HG03571 (cell line): ENCODE data around the gene ZNF467.

ENCODE experiments used
- ATAC-seq: cut with Tn5 transposase; IDR thresholded peaks from one replicate; pipeline ENCODE4 v1.9.1; 2021; ENCODE audit not compliant: unreplicated experiment

The ZNF467 gene, protein sequence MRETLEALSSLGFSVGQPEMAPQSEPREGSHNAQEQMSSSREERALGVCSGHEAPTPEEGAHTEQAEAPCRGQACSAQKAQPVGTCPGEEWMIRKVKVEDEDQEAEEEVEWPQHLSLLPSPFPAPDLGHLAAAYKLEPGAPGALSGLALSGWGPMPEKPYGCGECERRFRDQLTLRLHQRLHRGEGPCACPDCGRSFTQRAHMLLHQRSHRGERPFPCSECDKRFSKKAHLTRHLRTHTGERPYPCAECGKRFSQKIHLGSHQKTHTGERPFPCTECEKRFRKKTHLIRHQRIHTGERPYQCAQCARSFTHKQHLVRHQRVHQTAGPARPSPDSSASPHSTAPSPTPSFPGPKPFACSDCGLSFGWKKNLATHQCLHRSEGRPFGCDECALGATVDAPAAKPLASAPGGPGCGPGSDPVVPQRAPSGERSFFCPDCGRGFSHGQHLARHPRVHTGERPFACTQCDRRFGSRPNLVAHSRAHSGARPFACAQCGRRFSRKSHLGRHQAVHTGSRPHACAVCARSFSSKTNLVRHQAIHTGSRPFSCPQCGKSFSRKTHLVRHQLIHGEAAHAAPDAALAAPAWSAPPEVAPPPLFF

DNA sequence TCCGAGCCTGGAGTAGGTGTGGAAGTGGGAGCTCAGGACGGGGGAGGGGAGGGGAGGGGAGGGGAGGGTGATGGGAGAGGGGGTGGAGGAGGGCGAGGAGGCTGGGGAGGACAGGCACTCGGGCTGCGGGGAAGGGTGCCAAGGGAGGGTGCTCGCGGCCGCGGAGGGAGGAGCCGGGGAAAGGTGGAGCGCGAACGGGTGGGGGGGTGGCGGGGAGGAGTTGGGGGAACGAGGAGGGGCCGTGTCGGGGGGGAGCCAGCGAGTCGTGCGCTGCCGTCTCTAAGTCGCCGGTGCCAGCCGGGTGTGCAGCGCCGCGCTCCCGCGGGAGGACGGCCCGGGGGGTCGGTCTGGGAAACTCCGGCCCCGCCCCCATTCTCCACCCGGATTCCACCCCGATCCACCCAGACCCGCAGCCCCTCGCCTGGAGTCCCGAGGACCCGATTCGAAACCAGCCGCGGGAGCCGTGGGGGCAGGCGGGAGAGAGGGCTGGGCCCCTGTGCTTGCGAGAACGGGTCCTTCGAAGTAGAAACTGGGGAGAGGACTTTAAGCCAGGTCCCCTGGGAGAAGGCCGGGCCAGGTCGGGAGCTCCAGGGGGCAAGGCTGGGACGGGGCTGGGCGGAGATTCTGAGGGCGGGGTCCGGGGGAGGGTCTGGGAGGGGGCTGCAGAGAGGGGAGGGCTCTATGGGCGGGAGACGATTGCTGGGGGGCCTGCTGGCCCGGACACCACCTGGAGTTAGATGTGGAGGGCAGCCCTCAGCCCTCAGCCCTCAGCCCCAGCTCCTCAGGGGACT, at the start of gene ZNF467:
Gene ZNF467 (minus strand): TSS at position 143 of the 791 bp plus-strand sequence. CDS start 2,556 bp downstream, outside the sequence.
- ATAC-seq: no peak

GRCh38 chr7:149822353-149822943, 49.1 kb upstream of the ZNF467 start:
- ATAC-seq: no peak

GRCh38 chr7:149821191-149822148, 48.1 kb upstream of the ZNF467 start:
- ATAC-seq: no peak

GRCh38 chr7:149820622-149821190, 47.3 kb upstream of the ZNF467 start:
- ATAC-seq: no peak

GRCh38 chr7:149819961-149820340, 46.6 kb upstream of the ZNF467 start:
- ATAC-seq: no peak

- ATAC-seq: no peak
Observed at GRCh38 chr7:149819141-149819960, 46.0 kb upstream of the ZNF467 start.

GRCh38 chr7:149818536-149818840, 45.1 kb upstream of the ZNF467 start:
- no peak for ATAC-seq

DNA sequence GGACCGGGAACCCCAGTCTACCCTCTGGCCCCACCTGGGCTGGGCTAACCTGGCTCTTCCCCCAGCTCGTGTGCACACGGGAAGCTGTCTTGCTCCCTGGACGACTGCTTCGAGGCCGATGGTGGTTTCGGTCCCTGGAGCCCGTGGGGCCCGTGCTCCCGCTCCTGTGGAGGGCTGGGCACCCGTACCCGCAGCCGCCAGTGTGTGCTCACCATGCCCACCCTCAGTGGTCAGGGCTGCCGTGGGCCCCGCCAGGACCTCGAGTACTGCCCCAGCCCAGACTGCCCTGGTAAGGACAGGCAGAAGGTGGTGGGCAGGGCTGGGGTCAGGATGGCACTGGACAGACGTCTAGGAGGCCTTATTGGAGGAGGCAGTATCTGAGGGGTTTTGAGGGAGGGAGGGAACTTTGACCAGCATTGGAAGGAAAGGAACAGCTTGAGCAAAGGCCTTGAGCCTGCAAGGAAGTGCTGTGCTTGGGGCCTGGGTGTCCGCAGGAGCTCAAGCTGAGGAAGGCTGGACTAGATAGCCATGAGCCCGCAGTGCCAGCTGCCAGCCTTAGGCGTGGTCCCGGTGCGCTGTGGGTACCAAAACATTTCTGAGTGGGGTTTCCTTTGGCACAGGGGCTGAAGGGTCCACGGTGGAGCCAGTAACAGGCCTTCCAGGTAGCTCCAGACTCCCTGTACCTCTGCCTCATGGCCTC, 44.6 kb upstream of the ZNF467 start:
- ATAC-seq: no peak

DNA sequence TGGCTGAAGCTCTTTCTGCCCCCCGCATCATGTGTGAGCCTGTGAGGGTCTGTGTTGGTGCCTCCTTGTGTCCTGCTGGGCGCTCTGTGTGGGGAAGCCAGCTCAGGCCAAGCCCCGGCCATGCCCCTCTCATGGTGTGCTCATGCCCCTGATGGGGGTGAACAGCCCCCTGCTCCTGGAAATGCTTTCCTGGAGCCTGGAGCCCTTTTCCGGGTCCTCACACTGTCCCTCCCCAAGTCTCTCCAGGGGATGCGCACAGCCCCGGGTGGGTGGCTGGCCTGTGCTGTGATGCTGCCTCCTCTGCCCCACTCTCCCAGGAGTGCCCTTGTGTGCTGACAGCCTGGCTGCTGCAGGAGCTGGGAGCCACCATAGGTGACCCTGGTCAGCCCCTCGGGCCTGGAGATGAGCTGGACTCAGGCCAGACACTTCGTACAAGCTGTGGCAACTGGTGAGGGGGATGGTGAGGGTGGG, 43.9 kb upstream of the ZNF467 start:
- no peak for ATAC-seq

- no peak for ATAC-seq
Observed at GRCh38 chr7:149816794-149817193, 43.4 kb upstream of the ZNF467 start.

DNA sequence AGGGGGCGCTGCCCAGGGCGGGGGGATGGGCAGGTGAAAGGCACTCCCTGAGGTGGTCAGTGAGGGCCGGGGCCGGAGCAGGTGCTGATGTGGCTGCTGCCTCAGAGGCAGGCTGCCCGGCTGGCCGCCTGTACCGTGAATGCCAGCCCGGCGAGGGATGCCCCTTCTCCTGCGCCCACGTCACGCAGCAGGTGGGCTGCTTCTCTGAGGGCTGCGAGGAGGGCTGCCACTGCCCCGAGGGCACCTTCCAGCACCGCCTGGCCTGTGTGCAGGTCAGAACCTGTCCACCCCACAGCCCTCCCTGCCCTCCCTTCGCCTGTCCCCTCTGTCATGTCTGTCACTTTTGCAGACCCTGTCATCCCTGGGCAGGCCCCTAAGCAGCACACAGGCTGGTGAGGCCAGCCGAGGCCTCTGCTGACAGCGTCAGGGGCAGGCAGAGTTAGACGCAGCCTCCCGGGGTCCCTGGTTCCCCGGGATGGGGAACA, 42.9 kb upstream of the ZNF467 start:
- ATAC-seq: no peak

DNA sequence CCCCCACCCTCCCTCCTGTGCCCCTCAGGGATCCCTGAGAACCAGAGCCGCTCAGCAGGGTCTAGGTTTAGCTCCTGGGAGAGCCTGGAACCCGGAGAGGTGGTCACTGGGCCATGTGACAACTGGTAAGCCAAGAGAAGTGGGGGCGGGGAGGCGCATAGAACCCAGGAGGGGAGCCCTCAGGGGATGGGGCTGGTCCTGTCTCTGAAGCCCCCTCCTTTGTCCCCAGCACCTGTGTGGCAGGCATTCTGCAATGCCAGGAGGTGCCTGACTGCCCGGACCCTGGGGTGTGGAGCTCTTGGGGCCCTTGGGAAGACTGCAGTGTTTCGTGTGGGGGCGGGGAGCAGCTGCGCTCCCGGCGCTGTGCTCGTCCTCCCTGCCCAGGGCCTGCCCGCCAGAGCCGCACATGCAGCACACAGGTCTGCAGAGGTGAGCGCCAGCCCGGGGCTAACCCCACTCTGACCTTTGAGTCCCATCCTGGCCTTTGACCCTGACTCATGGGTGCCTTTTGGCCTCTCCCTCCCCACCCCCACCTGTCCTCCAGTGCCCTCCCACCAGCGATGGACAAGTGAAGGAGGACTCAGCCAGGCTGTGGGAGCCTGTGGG, 42.4 kb upstream of the ZNF467 start:
- no peak for ATAC-seq

- ATAC-seq: no peak
Observed at GRCh38 chr7:149815121-149815520, 41.7 kb upstream of the ZNF467 start.

GRCh38 chr7:149814494-149814893, 41.1 kb upstream of the ZNF467 start:
- no peak for ATAC-seq

DNA sequence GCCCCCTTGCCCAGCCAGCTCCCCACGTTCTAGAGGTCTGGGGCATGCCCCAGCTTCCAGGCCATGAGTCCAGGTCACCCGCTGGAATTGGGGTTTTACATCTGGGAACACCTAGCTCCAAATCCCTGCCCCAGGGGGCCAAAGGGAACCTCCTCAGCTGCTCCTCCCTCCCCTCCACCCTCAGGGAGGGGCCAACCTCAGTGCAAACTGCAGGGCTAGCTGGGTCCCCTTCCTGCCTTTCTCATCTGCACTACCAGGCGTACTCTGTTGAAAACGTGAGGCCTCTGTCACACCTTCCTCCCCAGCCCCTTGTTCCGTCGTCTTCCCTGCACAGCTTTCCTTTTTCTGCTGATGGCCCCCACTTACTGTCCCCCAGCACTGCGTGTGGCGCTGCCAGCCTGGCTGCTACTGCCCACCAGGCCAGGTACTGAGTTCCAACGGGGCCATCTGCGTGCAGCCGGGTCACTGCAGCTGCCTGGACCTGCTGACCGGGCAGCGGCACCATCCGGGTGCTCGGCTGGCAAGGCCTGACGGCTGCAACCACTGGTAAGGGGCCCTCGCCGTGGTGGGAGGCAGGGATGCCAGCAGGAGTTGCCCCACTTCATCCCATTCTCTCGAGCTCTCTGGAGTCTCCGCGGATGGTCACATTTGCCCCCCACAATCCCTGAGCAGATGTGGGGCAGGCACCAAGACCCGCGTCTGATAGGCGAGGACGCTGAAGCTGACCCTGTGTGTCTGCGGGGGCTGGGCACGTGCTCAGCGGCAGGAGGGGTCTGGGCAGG, 40.1 kb upstream of the ZNF467 start:
- ATAC-seq: no peak

- ATAC-seq: no peak
Observed at GRCh38 chr7:149811831-149812490, 38.6 kb upstream of the ZNF467 start.

DNA sequence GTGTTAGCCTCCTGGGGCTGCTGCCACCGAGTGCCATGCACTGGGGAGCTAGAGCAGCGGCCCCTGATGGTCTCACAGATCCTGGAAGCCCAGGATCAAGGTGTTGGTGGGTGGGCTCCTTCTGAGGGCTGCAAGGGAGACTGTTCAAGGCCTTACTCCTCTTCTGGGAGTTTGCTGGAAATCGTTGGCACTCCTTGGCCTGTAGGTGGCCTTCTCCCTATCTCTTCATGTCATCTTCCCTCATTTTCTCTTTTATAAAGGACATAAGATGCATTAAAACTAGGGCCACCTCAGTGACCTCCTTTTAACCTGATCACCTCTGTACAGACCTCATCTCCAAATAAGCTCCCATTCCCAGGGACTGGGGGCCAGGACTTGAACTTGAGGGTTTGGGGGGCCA, 37.8 kb upstream of the ZNF467 start:
- no peak for ATAC-seq
